Stimulated activated CD8-positive, alpha-beta memory T cell treated with anti-CD3 and anti-CD28 coated beads, Interleukin-7, amount 100 ng/mL, for 1 hour (primary cell): Measurements from ENCODE around the gene HDAC7.
A peak's percentile ranks its signal among the peaks of the same experiment; 100 is the strongest.
"Not testable (repeated sequence)": the region's sequence is repeated elsewhere in the genome, so short reads cannot be mapped to it uniquely, and the experiment has no call there.

ENCODE experiments used
- DNase-seq, 2 donors: peaks; one replicate each; pipeline ENCODE4 v3.0.0-alpha.2; 2020; ENCODE audit warnings: low read depth in 2 of 2

HDAC7 gene

DNA sequence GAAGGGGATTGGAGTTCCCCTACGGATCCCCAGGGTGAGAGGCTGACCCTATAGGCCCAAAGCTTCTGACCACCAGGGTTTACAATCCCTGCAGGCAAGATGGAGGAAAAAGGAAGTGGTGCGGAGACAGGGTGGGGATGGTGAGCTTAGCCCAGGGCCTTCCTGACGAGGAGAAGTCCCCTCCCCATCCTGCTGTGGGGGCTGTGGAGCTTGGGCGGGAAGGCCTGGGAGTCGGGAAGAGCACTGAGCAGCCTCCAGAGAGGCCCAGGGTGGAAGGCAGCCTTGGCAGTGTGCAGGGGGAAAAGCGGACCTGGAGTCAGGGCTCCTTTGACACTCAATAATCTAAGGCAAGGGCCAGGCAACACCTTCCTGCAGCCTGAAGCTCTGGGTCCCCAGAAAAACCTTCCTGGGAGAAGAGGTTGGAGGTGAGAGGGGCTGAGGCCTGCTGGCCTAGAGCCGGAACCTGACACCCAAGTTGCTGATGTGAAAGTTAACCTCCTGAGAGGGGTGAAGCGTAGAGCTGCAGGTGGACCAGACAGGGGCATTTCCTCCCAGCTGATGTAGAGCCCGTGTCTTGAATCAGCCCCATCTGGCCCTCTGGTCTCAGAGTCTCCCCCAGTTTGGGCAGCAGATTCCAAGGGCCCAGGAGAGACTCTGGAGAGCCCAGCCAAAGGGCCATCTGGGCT, 6.0 kb downstream of the HDAC7 start:
- no peak for DNase-seq

DNA sequence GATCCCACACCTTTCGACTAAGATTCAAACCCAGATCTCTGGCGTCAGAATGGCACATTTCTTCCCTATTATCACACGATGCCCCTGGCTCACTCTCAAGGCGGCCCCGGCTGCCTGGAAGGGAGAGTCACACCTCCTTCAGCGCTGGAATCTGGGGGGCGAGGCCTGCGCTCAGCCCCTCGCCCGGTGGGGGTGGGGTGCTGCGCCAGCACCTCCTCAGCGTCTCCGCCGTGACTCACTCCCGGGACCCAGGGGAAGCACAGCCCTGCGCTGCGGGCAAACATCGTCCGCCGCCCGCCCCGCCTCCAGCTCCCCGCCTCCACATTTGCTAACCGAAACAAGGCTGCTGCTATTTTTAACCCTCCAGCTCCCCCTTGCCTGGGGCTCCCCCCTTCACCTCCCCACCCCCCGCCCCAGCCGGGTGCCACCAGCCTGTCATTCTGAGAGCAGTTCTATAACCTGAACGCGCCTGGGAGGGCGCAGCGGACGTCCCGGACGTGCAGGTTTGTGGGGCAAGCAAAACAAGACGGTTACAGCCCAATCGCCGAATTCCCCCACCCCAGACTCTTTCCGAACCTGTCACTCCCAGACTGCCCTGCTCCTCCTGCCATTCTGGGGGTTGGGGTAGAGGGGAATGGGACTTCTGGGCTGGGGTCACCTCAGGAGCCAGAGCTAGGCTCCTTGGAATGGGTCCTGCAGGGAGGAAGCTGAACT, 6.7 kb downstream of the HDAC7 start:
- peak; percentile 78 to 79 for DNase-seq

DNA sequence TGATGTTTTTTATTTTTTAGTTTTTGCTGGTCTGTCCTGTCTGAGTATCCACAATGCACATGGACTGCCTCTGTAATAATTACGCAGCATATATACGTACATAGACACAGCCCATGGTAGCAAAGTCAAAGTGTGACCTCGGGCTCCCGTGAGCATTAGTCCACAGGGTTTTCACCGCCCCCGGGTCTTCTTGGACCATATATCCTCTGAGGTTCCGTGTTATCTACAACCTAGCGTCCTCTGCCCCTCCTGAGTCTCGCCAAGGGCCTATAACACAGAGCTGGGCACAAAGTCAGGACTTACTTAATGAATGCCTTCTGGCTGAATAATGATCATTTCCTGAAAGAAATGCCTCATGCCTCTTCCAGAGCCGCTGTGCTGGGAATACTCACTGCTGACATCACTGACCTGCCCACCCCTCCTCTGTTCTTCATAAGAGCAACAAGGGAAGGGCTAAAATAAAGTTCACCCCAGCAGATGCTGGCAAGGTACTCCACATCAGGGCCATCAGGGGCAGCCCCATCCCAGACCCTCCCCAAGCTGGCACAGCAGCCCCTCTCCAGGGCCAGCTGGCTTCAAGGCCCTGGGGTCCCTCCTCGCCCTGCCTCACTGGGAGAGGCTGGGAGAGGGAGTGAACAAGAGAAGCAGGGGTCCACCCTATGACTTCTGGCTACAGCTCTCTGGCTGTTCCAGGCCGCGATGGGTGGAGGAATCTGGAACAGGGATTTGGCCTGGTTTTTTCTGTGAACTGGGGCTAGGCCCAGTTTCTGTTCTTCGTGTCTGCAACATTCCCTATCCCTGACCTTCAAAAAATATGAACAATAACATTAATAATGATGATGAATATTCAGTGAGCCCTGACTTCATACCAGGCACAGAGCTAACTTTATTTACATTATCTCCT, 7.9 kb downstream of the HDAC7 start:
- no peak for DNase-seq

DNA sequence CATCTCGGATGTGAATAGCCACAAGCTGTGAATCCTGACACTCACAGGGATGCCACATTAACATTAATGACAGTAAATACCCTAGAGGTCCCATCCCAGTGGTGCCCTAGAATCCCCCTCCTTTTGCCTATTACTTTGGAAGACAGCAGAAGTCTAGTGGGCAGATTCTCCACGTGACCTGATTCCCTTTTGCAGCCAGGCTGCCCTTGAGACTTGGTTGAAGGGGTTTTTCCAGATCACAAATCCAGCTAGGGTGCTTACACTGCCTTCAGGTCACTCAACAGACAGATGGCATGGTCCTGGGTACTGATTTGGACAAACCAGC, 8.7 kb downstream of the HDAC7 start:
- DNase-seq, result no peak

DNA sequence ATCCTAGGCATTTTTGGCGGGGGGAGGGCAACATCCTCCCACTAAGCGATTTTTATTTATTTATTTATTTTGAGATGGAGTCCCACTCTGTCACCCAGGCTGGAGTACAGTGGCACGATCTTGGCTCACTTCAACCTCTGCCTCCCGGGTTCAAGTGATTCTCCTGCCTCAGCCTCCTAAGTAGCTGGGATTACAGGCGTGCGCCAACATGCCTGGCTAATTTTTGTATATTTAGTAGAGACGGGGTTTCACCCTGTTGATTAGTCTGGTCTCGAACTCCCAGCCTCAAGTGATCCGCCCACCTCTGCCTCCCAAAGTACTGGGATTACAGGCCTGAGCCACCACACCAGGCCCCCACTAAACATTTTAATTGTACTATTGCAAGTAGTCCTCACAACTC, 10.2 kb downstream of the HDAC7 start:
- not testable (repeated sequence) for DNase-seq

DNA sequence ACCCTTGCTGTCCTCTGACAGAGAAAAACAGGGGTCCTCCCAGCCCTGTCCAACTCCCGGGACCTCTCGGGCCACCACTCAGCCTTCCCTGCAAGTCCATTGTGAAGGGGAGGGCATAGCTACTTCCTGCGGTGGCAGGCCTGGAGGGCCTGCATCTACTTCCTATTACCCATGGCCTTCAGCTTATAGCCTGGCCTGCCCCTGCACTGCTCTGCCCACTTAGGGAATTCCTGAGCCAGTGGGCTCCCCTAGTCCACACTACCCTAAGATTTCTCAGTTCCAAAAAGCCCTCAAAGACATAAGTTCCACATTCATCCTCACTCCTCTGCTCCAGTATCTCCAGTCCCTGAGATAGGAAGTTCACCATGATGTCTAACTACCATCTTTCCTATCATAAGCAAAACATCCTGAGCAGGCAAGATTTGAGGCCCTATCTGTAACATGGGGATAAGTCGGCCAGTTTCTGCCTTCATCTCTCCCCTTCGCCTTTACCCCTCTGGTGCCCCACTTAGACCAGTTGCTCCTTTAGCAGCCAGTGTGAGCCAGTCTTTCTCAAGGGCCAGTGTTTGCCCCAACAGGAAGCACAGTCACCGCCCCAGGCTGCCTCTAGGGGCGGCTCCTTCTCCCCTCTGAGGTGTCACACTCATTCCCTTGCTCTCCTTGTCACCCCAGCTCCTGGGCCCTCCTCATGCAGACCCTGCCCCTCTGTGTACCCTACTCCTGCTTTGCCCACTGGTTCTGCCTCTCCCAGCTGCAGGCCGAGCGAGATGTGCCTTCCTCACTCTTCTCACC, 10.9 kb downstream of the HDAC7 start:
- DNase-seq, result no peak

DNA sequence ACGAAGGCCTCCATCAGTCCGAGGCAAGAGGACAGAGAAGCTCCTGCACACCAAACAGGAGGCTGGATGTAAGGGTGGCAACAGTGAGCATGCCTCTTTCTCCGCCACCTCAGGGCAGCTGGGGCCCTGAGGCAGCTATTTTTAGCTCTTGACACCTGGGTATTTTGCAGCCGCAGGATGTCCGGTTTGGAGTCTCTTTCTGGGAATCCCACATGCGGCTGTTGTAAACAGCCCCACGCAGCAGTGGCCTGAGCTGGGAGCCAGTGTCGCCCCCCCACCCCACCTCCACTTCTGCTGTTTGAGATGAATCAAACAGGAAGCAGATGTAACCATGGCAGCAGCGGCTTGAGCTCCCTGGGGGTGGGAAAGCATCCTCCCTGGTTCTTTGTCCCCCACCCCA, 11.7 kb downstream of the HDAC7 start:
- DNase-seq, result peak; percentile 58 to 63

DNA sequence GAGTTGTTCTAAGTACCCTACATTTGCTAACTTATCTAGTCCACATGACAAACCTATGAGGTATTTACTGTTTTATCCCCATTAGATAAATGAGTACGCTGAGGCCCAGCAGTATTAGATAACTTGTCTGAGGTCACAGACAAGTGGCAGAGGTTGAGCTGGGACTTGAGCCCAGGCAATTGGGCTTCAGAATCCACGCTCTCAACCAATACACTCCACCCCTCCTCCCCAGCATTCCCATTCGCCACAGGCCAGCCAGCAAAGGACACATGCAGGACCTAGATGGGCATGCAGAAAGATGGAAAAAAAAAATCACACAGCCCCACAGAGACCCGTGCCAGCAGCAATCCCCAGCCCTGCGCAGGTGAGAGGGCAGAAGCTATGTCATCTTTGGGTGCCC, 12.4 kb downstream of the HDAC7 start:
- DNase-seq, result no peak

DNA sequence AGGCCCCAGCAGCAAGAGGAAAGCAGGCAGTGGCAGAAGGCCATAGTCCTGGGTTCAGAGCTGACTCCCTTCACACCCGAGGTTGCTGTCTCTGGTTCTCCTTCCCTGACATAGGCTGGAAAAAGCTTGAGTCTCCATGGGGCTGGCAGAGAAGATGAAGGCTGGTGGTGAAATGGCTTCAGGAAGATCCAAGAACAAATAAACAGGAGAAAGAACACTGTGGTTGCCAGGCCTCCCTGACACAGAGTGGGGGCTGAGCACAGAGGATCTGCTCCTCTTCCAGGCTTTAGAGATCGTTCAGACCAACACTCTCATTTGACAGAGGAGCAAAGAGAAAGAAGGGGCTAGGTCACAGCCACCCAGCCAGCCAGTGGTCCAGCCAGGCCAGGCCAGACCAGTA, 14.3 kb downstream of the HDAC7 start:
- DNase-seq, result no peak

DNA sequence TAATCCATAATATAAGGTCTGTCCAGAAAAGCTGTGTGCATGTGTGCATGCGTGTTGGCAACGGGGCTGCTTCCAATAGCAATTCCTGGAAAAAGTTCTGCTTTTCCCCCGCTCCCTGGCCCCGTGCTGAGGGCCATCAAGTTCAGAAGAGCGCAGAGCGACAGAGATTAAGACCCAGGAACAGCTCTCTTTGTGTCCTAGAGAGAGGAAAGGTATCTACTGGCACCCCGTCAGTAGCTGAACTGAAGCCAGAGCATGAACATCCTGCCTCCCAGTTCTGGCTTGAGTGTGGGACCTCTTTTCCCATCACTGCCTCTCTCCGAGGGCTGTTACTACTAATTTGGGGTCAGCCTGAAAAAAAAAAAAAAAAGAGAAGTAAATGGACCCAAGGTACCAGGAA, 15.5 kb downstream of the HDAC7 start:
- DNase-seq, result no peak

DNA sequence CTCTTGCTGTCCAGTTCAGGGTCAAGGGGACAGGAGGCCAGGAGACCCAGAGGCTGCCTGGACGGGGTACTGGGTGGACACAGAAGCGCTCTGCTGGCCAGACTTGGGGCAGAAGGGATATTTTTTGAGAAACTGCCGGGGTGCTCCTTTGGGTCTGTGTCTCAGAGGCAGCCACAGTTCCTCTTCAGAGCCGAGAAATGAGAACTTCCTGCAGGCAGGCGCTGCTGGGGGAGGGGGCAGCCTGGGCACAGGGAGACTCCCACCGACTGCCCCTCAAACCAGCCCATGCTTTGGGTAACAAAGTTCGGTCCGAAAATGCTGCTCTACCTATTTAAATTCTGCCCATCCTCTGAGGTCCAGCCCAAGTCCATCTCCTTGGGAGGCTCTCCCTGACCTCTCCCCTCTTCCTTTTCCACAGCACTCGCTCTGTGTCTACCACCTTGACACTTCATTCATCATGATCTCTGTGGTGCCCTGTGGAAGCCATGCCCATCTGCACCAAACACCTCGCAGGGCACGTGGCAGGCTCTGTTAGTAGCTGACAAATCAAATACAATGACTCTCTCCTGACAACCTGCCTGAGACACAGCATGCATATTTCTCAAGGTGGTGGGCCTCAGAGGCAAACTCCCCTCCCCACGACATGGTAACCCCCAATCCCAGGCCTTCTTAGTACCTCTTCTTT, 16.4 kb downstream of the HDAC7 start:
- DNase-seq, result no peak

DNA sequence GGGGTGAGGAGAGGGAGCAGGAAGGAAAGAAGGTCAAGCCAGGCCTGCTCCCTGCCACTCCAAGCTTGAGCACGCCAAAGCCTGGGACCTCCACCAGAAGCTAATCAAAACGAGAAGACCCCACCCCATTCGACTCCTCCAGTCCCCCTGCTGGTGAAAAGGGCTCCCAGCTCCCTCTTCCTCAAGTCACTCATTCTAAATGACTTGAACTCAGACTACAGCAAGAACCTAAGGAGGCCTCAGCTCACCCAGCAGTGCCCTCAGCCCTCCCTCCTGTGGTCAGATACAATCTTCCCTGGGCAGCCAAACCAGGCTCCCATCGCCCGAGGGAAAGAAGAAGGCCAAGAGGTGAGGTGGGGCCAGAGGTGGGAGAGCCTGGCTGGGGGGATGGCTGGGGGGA, 17.4 kb downstream of the HDAC7 start:
- no peak for DNase-seq

DNA sequence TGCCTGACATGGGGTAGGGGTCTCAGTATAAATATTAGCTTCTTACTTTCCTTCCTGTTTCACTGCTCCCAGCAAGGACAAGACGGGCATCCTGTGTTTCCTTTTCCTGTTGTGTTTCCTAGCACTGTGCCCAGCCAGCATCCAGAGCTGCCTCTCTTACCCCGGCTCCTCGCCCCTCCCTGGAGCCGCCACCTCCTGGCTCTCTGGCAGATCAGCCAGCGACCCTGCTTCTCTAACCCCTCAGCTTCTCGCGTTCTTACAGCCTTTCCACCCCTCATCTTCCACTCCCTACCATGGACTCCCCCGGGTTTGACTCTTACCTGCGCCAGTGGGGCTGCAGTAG, 17.8 kb downstream of the HDAC7 start:
- DNase-seq, result no peak

DNA sequence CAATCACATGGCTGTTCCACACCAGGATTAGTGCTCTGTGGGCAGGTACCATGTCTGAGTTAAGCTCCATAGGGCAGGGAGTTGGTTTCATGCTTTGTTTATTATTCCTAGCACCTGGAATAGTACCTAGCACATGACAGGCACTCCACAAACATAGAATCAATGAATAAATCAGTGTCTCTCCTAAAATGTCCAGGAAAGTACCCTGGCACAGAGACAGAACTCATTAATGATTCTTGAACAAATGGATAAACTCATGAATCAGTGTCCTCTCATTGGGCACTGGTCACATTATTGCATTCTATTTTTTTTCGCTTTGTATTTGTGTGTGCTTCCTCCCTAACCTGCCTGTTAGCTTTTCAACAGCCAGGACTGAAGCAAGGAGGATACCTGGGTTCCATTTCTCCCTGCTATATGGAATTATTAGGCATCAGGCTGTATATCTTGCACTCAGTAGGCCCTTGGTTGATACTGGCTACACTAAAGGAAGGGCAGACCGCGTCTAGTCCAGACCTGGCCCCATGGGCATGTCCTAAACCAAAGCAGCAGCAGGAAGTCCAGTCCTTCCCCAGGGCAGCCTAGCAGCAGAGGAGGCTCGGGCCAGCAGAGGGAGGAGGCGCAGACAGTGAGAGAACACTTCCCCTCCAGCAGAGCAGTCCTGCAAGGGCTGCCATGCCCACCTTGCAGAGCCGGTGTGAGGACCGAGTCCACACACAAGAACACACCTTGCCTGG, 18.4 kb downstream of the HDAC7 start:
- DNase-seq, result no peak

DNA sequence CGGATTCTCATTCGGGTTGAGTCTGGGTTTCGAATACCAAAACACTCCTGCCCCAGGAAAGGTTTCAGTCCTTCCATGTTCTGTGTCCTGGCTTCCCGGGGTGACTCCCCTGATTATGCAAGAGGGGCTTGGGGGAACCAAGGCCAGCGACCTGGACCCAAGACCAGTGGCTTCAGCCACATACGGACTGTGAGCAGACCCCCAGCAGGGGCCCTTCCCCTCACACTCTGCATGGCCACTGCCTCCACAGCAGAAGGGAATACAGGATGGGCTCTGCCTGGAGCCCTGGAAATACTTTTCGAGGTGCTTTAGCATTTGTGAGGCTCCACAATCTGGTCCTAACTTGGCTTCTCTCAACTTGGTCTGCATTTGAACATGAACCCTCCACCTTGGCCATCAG, 19.1 kb downstream of the HDAC7 start:
- DNase-seq, result no peak

DNA sequence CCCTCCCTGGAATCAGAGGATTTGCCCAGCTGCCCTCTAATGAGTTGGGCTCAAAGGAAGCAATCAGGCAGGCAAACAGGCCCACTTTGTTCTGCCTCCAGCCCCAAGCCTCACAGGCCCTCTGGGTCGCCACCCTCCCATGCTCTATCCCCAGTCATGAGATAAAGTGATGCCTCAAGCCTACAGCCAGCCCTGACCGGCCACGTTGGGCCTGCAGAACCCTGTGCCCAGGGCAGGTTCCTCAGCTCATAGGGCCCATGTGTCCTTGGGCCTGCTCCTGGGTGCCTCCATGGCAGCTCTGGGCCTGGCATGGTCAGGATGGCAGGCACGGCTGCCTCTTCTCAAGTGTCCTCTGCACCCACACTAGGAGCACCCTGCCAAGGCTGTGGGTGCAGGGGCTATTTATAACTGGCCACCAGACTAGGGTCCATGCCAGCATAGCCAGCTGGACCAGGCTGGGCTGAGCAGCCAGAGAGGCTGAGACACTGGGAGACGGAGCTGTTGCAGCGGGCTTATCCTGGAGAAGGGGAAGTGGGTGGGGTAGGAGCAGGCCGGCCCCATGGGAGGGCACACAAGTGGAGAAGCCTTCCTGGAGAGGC, 20.2 kb downstream of the HDAC7 start:
- DNase-seq, result no peak

DNA sequence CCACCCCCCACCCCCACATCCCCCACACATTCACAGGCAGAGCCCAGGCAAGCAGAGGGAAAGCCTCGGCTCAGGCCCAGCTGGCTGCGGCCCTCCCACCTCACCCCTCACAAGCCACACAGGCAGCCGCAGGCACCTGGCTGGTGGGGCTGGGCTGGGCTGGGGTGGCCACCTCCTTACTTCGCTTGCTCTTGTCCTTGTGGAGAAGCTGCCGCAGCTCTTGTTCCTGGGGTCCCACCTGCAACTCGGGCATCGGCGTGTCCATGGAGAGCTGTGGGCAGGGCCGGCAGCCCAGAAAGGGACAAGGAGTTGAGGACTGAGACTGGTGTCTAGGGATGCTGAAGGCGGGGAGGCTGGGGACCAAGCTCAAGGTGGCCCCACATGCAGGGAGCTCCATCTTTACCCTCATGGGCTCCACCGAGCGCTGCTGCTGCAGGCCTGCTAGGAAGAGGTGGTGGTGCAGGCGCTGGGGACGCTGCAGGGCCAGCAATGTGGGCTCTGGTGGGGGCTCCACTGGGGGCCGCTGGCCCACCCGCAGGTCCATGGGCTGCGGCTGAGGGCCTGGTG, 21.2 kb downstream of the HDAC7 start:
- no peak for DNase-seq

DNA sequence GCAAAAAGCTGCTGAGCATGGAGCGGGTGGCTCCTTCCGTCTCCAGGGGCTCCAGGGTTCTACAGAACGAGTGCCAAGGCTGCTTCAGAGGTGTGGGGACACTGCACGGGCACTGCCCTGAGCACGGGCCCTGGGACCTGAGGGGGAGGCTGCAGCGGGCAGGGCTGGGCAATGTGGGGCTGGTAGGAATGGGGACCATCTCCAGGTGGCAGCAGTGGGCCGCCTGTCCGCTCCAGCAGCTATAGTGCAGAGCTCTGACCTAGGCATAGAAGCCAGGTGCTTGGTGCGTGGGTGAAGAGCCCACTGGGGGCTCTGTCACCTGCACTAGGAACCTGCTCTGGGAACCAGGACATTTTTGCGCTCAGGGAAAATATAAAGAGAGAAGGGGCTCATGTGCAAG, 22.3 kb downstream of the HDAC7 start:
- DNase-seq, result no peak

DNA sequence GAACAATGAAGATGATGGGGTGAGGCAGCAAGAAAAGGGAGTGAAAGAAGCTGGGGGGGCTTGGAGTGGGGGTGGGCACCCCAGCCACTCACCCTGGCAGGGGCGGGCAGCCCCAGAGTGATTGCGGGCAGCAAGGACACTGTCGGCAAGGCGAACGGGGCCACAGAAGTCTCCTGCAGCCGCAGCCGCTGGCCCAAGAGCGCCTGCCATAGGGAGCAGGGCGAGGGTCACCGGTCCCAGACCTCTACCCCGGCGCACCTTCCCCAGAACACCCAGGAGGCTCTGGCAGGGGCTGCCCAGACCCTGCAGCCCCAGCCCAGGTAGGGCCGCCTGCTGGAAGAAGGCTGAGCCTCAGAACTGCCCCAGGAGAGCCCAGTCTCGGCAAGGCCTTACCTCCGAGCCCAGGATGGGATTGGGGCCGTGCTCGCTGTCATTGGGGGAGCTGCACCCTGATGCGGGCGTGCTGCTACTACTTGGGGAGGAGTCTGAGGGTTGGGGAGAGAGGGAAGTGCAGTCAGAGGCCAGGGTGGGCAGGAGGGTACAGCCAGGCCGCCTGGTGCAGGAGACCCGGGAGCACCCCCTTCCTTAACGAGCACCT, 23.8 kb downstream of the HDAC7 start:
- no peak for DNase-seq
